Breast epithelium (tissue), 4 donors: Measurements from ENCODE around the gene DNAJC28. TPM values are rescaled to one million over a fixed set of nuclear protein-coding genes. Genes with fewer than 3 reads are reported as not detected.

Experiments used
- DNase-seq, 2 donors: peaks; one replicate each; pipeline ENCODE4 v3.0.0-alpha.2; 2019; ENCODE audit warnings: low spot score in 2 of 2
- H3K27ac ChIP-seq, 2 donors: fragments of 200-600 bp; sonication (generic) in 1 of 2; one replicate each; pipeline ENCODE4 v1.5.1; 2016 to 2019; ENCODE audit warnings: mild to moderate bottlenecking in 1 of 2
- H3K27me3 ChIP-seq, 2 donors: fragments of 200-600 bp; sonication (generic) in 1 of 2; one replicate each; pipeline versions ENCODE4 v1.5.1 to v1.6.0; 2017 to 2019; ENCODE audit warnings: control low read depth in 1 of 2, mild to moderate bottlenecking in 1 of 2
- H3K36me3 ChIP-seq: fragments of 200-600 bp; one replicate; pipeline ENCODE4 v1.5.1; 2019
- H3K4me1 ChIP-seq, 2 donors: fragments of 200-600 bp; sonication (generic); one replicate each; pipeline ENCODE4 v1.5.1; 2016 to 2019; ENCODE audit warnings: control low read depth in 1 of 2
- H3K4me3 ChIP-seq, 3 donors: fragments of 200-600 bp; sonication (generic); 1 replicate in 2 of 3; 2 replicates in 1 of 3; pipeline ENCODE4 v1.5.1; 2016 to 2019; ENCODE audit warnings: mild to moderate bottlenecking in 3 of 3, moderate library complexity in 2 of 3
- H3K9me3 ChIP-seq, 2 donors: fragments of 200-600 bp; sonication (generic) in 1 of 2; one replicate each; pipeline ENCODE4 v1.5.1; 2016 to 2019; ENCODE audit warnings: control low read depth in 1 of 2
- CTCF ChIP-seq, 3 donors: fragments of 450-650 bp; IDR thresholded peaks; one replicate each; pipeline ENCODE4 v1.5.1; 2016 to 2017; ENCODE audit warnings: antibody characterized with exemption in 3 of 3, mild to moderate bottlenecking in 3 of 3, moderate library complexity in 3 of 3
- POLR2A ChIP-seq: fragments of 450-650 bp; IDR thresholded peaks from one replicate; pipeline ENCODE4 v1.6.1; 2016; ENCODE audit warnings: antibody characterized with exemption, mild to moderate bottlenecking, moderate library complexity
- POLR2AphosphoS5 ChIP-seq, 3 donors: sonication (generic); formaldehyde crosslinking; IDR thresholded peaks; one replicate each; pipeline ENCODE4 v1.6.1; 2017; ENCODE audit warnings: antibody characterized with exemption in 3 of 3
- intact Hi-C: fragments of 100-400 bp; cut with DNase I; formaldehyde crosslinking; loops from one replicate; pipeline ENCODE4 v1.15.1; 2023; ENCODE audit warnings: low total_unique reads
- total RNA-seq, 3 donors: library from RNA; depleted of rRNA; stranded (reverse); fragments of >200 nt; gene quantifications; one replicate each; pipeline ENCODE4 v1.1.0, GENCODE V29; 2016

Gene DNAJC28
- total RNA-seq, 3 donors from 2014 or later, result 2.0 to 3.0 (median 2.2) TPM

DNA sequence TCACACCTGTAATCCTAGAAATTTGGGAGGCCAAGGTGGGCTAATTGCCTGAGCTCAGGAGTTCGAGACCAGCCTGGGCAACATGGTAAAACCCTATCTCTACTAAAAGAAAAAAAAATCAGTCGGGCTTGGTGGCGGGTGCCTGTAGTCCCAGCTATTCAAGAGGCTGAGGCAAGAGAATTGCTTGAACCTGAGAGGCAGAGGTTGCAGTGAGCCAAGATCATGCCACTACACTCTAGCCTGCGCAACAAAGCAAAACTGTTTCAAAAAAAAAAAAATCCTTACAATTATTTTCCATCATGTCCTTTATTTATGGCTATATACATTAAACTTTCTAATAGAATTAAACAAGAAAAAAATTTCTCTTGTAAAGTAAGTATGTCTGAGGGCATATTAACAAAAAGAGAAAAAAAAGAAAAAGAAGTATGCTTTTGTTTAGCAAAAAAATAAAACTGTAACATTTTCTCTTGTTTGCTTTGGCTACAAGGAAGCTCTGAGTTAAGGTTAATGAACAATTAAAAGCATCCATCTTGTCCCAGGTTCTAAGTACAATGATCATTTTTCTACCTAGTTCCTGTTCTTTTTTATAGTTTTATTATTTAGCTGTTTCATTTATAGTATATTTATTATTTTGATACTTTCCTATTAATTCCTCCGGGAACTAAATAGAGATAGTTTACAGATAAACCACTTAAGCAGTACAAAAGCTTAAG is 29.8 kb downstream of the DNAJC28 start:
- TF ChIP-seq CTCF (IDR thresholded peaks at IDR 0.05), result no peak
- TF ChIP-seq POLR2AphosphoS5 (IDR thresholded peaks at IDR 0.05), result no peak
- no peak for TF ChIP-seq POLR2A
- no peak overlapping the region for H3K4me3 ChIP-seq
- intact Hi-C loops, result no loop called here
- no peaks in the 10 kb centered on the region for H3K4me1 ChIP-seq
- DNase-seq, result no peak
- H3K36me3 ChIP-seq, result no peaks in the 10 kb centered on the region
- H3K27ac ChIP-seq, result no peak overlapping the region
- no peaks in the 10 kb centered on the region for H3K9me3 ChIP-seq
- H3K27me3 ChIP-seq, result no peaks in the 10 kb centered on the region

GRCh38 chr21:33458861-33459260 is 32.7 kb downstream of the DNAJC28 start:
- H3K9me3 ChIP-seq, result no peaks in the 10 kb centered on the region
- no peak overlapping the region for H3K4me3 ChIP-seq
- no peak for DNase-seq
- no peaks in the 10 kb centered on the region for H3K4me1 ChIP-seq
- H3K27ac ChIP-seq, result no peak overlapping the region
- TF ChIP-seq POLR2A, result no peak
- TF ChIP-seq POLR2AphosphoS5 (IDR thresholded peaks at IDR 0.05), result no peak
- TF ChIP-seq CTCF (IDR thresholded peaks at IDR 0.05), result no peak
- intact Hi-C loops, result no loop called here
- peaks cover 3% of the 10 kb centered on the region for H3K36me3 ChIP-seq
- H3K27me3 ChIP-seq, result no peaks in the 10 kb centered on the region

DNA sequence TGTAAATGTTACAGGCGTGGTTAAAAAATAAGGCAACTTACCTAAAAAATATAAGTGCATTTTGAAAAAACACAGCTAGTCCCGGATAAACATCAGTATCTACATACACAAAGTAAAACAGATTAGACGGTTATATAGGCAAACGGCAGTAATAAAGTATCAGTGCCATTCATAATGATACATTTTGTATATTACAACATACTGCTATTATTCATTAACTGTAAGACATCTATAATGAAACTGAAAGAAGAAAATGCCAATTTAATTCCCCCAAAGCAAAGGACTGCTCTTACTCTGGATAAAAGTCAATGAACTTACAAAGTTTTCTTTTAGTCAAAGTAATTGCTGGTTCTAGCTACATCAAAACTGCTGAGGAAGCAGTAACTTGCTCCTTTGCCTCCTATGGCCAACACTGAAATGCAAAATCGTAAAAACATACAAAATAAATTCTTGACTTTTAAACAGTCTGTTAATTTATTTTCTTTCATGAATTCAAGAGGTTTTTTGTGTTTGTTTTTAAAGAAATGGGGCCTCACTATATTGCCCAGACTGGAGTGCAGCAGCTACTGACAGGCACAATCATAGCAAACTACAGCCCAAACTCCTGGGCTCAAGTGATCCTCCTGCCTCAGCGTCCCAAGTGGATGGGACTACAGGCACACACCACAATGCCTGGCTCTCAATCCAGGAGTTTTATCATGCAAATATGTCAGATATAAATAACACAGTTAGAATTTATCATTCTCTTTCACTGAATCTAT is 35.6 kb downstream of the DNAJC28 start:
- H3K4me1 ChIP-seq, result no peaks in the 10 kb centered on the region
- H3K9me3 ChIP-seq, result no peaks in the 10 kb centered on the region
- no peak overlapping the region for H3K4me3 ChIP-seq
- TF ChIP-seq CTCF (IDR thresholded peaks at IDR 0.05), result no peak
- TF ChIP-seq POLR2AphosphoS5 (IDR thresholded peaks at IDR 0.05), result no peak
- no peak for TF ChIP-seq POLR2A
- no peaks in the 10 kb centered on the region for H3K27me3 ChIP-seq
- intact Hi-C loops, result no loop called here
- no peak overlapping the region for H3K27ac ChIP-seq
- DNase-seq, result no peak
- H3K36me3 ChIP-seq, result peaks cover 3% of the 10 kb centered on the region

DNA sequence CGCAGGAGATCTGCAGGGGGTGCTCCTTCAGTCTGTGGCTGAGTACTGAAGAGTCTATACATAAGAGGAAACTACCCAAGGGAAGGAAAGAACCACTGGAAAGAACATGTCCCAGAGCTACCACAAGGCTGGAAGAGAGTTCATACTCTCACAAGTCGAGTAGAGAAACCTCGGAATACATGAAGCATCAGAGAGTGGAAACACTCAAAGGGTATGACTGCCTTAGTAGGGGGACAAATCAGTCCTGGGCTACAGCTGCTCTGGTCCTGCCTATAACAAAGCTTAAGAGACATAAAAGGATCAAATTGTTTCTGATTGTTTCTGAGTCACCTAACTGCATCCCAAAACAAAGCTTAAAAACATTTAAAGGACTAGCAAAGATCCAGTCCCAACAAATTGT is 39.2 kb downstream of the DNAJC28 start:
- intact Hi-C loops, result no loop called here
- TF ChIP-seq POLR2AphosphoS5 (IDR thresholded peaks at IDR 0.05), result no peak
- no peak for TF ChIP-seq POLR2A
- no peak for TF ChIP-seq CTCF (IDR thresholded peaks at IDR 0.05)
- Histone ChIP-seq H3K27ac (no peak overlapping the region), H3K36me3 (peaks cover 3% of the 10 kb centered on the region), H3K4me3 (no peak overlapping the region), H3K9me3 (no peaks in the 10 kb centered on the region), H3K4me1 (no peaks in the 10 kb centered on the region), H3K27me3 (no peaks in the 10 kb centered on the region)
- DNase-seq, result no peak

DNA sequence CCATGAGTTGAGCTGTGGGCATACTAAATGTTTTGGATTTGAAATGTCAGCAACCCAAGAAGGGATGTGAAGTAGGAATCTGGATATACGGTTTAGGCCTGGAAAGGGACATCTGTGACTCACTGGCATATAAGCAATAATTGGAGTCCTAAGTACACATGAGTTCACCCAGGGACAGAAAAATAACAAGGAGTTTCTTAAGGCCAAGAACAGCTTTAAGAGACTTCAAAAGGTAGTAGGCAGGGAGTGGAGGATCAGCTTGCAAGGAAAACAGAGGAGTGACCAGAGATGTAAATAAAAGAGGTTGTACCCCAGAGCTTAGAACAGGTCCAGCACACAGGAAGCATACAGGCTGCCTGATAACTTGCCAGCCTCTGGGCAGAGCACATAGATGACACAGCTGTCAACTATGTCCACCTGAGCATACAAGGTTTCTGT is 39.9 kb downstream of the DNAJC28 start:
- H3K4me3 ChIP-seq, result no peak overlapping the region
- no peak for TF ChIP-seq POLR2A
- no peak for TF ChIP-seq POLR2AphosphoS5 (IDR thresholded peaks at IDR 0.05)
- no peak for TF ChIP-seq CTCF (IDR thresholded peaks at IDR 0.05)
- H3K27me3 ChIP-seq, result no peaks in the 10 kb centered on the region
- intact Hi-C loops, result no loop called here
- H3K9me3 ChIP-seq, result no peaks in the 10 kb centered on the region
- H3K27ac ChIP-seq, result no peak overlapping the region
- peaks cover 3% of the 10 kb centered on the region for H3K36me3 ChIP-seq
- DNase-seq, result no peak
- no peaks in the 10 kb centered on the region for H3K4me1 ChIP-seq
